Natural killer cell (primary cell): ENCODE data around the gene FGF21. TPM values are rescaled to one million over a fixed set of nuclear protein-coding genes. Genes with fewer than 3 reads are reported as not detected.
"Not testable (repeated sequence)": the region's sequence is repeated elsewhere in the genome, so short reads cannot be mapped to it uniquely, and the experiment has no call there.

ENCODE experiments used
- ATAC-seq, 3 donors: fragments of 150-1000 bp in 2 of 3; fragments of 200-7000 bp in 1 of 3; cut with Tn5 transposase; 1 replicate in 1 of 3; 2 replicates in 2 of 3; pipeline ENCODE4 v1.10.0; 2021; ENCODE audit warnings: mild to moderate bottlenecking in 2 of 3, moderate library complexity in 2 of 3
- DNase-seq, 2 donors: peaks; one replicate each; pipeline versions ENCODE4 v3.0.0 to v3.0.0-alpha.2; 2013 to 2021; ENCODE audit warnings: mixed read lengths in 1 of 2
- H3K27ac ChIP-seq: one replicate; pipeline ENCODE4 v1.5.1; 2013; ENCODE audit warnings: mild to moderate bottlenecking, low read length
- H3K27me3 ChIP-seq: one replicate; pipeline ENCODE4 v1.6.1; 2013; ENCODE audit warnings: low read length; ENCODE audit not compliant: control insufficient read depth, insufficient read depth
- H3K36me3 ChIP-seq: one replicate; pipeline ENCODE4 v1.6.1; 2013; ENCODE audit warnings: low read length; ENCODE audit not compliant: control insufficient read depth, insufficient read depth
- H3K4me1 ChIP-seq: one replicate; pipeline ENCODE4 v1.6.1; 2013; ENCODE audit warnings: low read length; ENCODE audit not compliant: control insufficient read depth, insufficient read depth
- H3K4me3 ChIP-seq: one replicate; pipeline ENCODE4 v1.5.1; 2013; ENCODE audit warnings: low read length
- H3K9me3 ChIP-seq: one replicate; pipeline ENCODE4 v1.6.1; 2013; ENCODE audit warnings: low read length; ENCODE audit not compliant: control insufficient read depth, insufficient read depth
- H3K27ac Mint-ChIP-seq, 2 donors: one replicate each; pipeline ENCODE4 v1.8.0; 2022; ENCODE audit warnings: mild to moderate bottlenecking in 2 of 2, mixed read lengths in 2 of 2, moderate library complexity in 1 of 2
- H3K27me3 Mint-ChIP-seq, 2 donors: one replicate each; pipeline ENCODE4 v1.8.0; 2022; ENCODE audit warnings: low read depth in 2 of 2, mixed read lengths in 2 of 2
- H3K36me3 Mint-ChIP-seq: one replicate; pipeline ENCODE4 v1.8.0; 2022; ENCODE audit warnings: mixed read lengths
- H3K4me1 Mint-ChIP-seq, 2 donors: one replicate each; pipeline ENCODE4 v1.8.0; 2022; ENCODE audit warnings: mixed read lengths in 2 of 2
- H3K4me3 Mint-ChIP-seq: one replicate; pipeline ENCODE4 v1.8.0; 2022; ENCODE audit warnings: mild to moderate bottlenecking, moderate library complexity, mixed read lengths
- H3K9me3 Mint-ChIP-seq, 2 donors: one replicate each; pipeline ENCODE4 v1.8.0; 2022; ENCODE audit warnings: mixed read lengths in 2 of 2
- WGBS: methylation state at CpG from one replicate; pipeline ENCODE4 v1.1.7; 2013; ENCODE audit warnings: missing lambda C conversion rate; ENCODE audit not compliant: insufficient coverage; 5-methylcytosine and 5-hydroxymethylcytosine counted together
- intact Hi-C: fragments of 100-400 bp; cut with micrococcal nuclease; formaldehyde crosslinking; loops from one replicate; pipeline ENCODE4 v1.14.2; 2022
- total RNA-seq, 4 donors: library from RNA; stranded (reverse); fragments of 120-200 nt in 1 of 4; gene quantifications; one replicate each; pipeline versions ENCODE4 v1.2.3 to v1.2.4, GENCODE V29; 2013 to 2022
- TF ChIP-seq, protein P1 (sequence below): fragments of 200-600 bp; IDR thresholded peaks from one replicate; pipeline ENCODE4 v1.8.0; 2022; ENCODE audit warnings: antibody characterized with exemption

FGF21 gene
- total RNA-seq, 3 donors from 2014 or later (not counting 1 experiment from before 2014, with no cell fraction given) = not detected

DNA sequence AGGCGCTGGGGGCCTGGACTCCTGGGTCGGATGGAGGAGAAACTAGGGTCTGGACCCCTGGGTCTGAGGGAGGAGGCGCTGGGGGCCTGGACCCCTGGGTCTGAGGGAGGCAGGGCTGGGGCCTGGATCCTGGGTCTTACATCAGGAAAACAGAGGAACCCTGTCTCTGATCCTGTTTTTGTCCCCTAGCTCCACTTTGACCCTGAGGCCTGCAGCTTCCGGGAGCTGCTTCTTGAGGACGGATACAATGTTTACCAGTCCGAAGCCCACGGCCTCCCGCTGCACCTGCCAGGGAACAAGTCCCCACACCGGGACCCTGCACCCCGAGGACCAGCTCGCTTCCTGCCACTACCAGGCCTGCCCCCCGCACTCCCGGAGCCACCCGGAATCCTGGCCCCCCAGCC lies 2.4 kb downstream of the FGF21 start:
- no peak for ATAC-seq

DNA sequence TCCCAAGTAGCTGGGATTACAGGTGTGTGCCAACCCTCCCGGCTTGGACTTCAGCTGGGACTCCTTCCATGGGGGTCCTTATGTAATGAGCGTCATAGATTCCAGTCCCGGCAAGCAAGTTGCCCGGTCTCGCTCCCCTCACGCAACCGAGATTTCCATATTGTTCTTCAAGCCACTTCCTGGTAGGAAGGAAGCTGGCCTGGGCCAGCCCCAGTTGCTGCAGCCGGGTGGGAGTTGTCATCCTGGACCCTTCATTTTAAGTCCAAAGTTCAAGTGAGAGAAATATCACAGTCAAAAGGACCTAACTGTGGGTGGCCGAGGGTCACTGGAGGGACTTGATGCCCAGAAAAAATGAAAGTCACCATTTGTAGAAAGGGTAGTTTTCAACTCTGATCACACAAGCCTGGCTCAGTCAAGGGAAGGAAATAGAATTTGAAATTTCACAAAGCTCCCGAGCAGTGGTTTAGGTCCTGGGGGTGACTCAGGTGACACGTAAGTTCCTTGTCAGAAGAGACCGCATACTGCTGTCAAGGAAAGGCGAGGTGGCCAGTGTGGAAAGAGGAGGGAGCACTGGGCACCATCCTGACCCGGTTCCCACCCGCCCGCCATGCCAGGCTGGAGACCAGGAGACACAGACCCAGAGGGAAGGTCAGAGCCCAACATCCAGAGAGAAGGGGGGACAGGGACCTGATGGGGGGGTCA lies 5.3 kb downstream of the FGF21 start:
- no peaks in the 10 kb centered on the region for H3K36me3 Mint-ChIP-seq
- Histone ChIP-seq H3K27me3 (peaks cover 2% of the 10 kb centered on the region), H3K4me3 (no peak overlapping the region), H3K27ac (no peak overlapping the region), H3K4me1 (no peaks in the 10 kb centered on the region), H3K9me3 (no peaks in the 10 kb centered on the region), H3K36me3 (no peaks in the 10 kb centered on the region)
- DNase-seq (no peak), ATAC-seq (no peak)
- no peak overlapping the region for H3K4me3 Mint-ChIP-seq
- peaks cover 8 to 24% of the 10 kb centered on the region in 2 donors for H3K27me3 Mint-ChIP-seq
- WGBS = 38% methylated on average over 16 of the region's 16 CpGs
- TF ChIP-seq, protein P1, sequence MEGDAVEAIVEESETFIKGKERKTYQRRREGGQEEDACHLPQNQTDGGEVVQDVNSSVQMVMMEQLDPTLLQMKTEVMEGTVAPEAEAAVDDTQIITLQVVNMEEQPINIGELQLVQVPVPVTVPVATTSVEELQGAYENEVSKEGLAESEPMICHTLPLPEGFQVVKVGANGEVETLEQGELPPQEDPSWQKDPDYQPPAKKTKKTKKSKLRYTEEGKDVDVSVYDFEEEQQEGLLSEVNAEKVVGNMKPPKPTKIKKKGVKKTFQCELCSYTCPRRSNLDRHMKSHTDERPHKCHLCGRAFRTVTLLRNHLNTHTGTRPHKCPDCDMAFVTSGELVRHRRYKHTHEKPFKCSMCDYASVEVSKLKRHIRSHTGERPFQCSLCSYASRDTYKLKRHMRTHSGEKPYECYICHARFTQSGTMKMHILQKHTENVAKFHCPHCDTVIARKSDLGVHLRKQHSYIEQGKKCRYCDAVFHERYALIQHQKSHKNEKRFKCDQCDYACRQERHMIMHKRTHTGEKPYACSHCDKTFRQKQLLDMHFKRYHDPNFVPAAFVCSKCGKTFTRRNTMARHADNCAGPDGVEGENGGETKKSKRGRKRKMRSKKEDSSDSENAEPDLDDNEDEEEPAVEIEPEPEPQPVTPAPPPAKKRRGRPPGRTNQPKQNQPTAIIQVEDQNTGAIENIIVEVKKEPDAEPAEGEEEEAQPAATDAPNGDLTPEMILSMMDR = no peak
- intact Hi-C loops = no loop called here
- no peaks in the 10 kb centered on the region for H3K9me3 Mint-ChIP-seq
- H3K27ac Mint-ChIP-seq = no peak overlapping the region
- H3K4me1 Mint-ChIP-seq = no peaks in the 10 kb centered on the region

More for the DNA sequence above, 2.4 kb downstream of the FGF21 start:
- no peaks in the 10 kb centered on the region for H3K36me3 ChIP-seq
- Mint-ChIP-seq H3K27me3 (peaks cover 17 to 36% of the 10 kb centered on the region in 2 donors), H3K27ac (no peak overlapping the region), H3K36me3 (no peaks in the 10 kb centered on the region), H3K4me1 (peaks cover 7 to 9% of the 10 kb centered on the region in 2 donors), H3K4me3 (no peak overlapping the region), H3K9me3 (no peaks in the 10 kb centered on the region)
- intact Hi-C loops = no loop called here
- WGBS = 98% methylated on average over 14 of the region's 14 CpGs
- no peak for DNase-seq
- H3K9me3 ChIP-seq = no peaks in the 10 kb centered on the region
- peaks cover 8% of the 10 kb centered on the region for H3K27me3 ChIP-seq
- no peak overlapping the region for H3K27ac ChIP-seq
- no peak overlapping the region for H3K4me3 ChIP-seq
- peaks cover 10% of the 10 kb centered on the region for H3K4me1 ChIP-seq
- TF ChIP-seq, protein P1 = no peak

DNA sequence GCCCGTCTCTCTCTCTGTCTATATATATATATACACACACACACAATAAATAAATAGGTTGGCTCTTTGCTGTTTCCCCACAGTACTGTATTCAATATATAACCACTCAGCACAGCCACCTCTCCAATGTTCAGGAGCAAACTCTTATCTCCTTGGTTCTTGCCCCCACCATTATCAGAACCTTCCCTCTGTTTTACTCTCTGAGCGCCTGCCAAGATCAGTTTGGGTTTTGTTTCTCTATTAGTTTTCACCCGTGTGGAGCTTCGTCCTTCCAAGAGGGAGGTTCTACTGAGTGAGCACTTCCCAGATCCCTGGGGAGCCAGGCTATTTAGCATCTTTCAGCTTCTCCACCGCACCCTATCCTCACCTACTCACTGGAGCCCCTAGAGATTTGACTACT lies 10.5 kb downstream of the FGF21 start:
- H3K27ac Mint-ChIP-seq, H3K4me3 ChIP-seq, H3K4me3 Mint-ChIP-seq, H3K4me1 ChIP-seq, ATAC-seq, H3K4me1 Mint-ChIP-seq, H3K27ac ChIP-seq, H3K9me3 Mint-ChIP-seq, H3K27me3 ChIP-seq, H3K36me3 Mint-ChIP-seq, H3K9me3 ChIP-seq, DNase-seq, H3K36me3 ChIP-seq, intact Hi-C loops: not testable (repeated sequence)
- H3K27me3 Mint-ChIP-seq = peaks cover 19 to 27% of the 10 kb centered on the region in 2 donors
- 88% methylated on average over 2 of the region's 5 CpGs for WGBS

DNA sequence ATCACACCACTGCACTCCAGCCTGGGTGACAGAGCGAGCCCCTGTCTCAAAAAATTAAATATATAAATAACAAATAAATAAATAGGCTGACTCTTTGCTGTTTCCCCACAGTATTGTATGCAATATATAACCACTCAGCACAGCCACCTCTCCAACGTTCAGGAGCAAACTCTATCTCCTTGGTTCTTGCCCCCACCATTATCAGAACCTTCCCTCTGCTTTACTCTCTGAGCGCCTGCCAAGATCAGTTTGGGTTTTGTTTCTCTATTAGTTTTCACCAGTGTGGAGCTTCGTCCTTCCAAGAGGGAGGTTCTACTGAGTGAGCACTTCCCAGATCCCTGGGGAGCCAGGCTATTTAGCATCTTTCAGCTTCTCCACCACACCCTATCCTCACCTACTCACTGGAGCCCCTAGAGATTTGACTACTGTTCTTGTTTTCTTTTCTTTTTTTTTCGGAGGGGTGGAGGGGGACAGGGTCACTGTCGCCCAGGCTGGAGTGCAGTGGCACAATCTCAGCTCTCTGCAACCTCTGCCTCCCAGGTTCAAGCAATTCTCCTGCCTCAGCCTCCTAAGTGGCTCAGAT lies 12.9 kb downstream of the FGF21 start:
- H3K36me3 ChIP-seq, DNase-seq, H3K4me1 ChIP-seq, H3K36me3 Mint-ChIP-seq, intact Hi-C loops, H3K27ac Mint-ChIP-seq, H3K27me3 ChIP-seq, H3K4me3 Mint-ChIP-seq, H3K9me3 Mint-ChIP-seq, H3K27ac ChIP-seq, H3K9me3 ChIP-seq, H3K4me3 ChIP-seq, H3K4me1 Mint-ChIP-seq, ATAC-seq: not testable (repeated sequence)
- 44% methylated on average over 6 of the region's 6 CpGs for WGBS
- peaks cover 13 to 15% of the 10 kb centered on the region in 2 donors for H3K27me3 Mint-ChIP-seq
